H1 (cell line): Measurements from ENCODE around the gene LILRB2. TPM values are rescaled to one million over a fixed set of nuclear protein-coding genes. Genes with fewer than 3 reads are reported as not detected.
A peak's percentile ranks its signal among the peaks of the same experiment; 100 is the strongest.

Experiments
- CTCF ChIA-PET: fragments of 300-600 bp; sonication (Branson Sonifier 250); formaldehyde crosslinking; loops from one replicate; lab custom pipeline; 2021; ENCODE audit not compliant: partially characterized antibody; lab: Charles Lee
- POLR2A ChIA-PET: fragments of 300-600 bp; sonication (Branson Sonifier 250); formaldehyde crosslinking; loops from one replicate; lab custom pipeline; 2021; ENCODE audit warnings: inconsistent platforms; ENCODE audit not compliant: partially characterized antibody; lab: Charles Lee
- DNase-seq, 2 experiments: peaks; one replicate each; pipeline versions ENCODE4 v3.0.0 to v3.0.0-alpha.2; 2010 to 2022; ENCODE audit warnings: low spot score in 2 of 2, low read depth in 1 of 2, mixed read lengths in 1 of 2
- FAIRE-seq: peaks from 2 replicates; lab custom pipeline; 2011; peaks lifted over from hg19 to GRCh38; lab: Jason Lieb, UNC
- H2AFZ ChIP-seq: 2 replicates; pipeline ENCODE4 v1.8.1; 2012; ENCODE audit warnings: low read length, inconsistent platforms
- H2AK5ac ChIP-seq: 2 replicates; pipeline ENCODE4 v1.6.1; 2013; ENCODE audit warnings: low read depth, low read length
- H2BK120ac ChIP-seq: replicated peaks from 2 replicates; pipeline ENCODE3; 2013; ENCODE audit warnings: low read depth, low read length, inconsistent platforms
- H2BK12ac ChIP-seq: 2 replicates; pipeline ENCODE4 v1.6.1; 2013; ENCODE audit warnings: low read depth, low read length
- H2BK15ac ChIP-seq: 2 replicates; pipeline ENCODE4 v1.6.1; 2013; ENCODE audit warnings: low read length
- H2BK20ac ChIP-seq: 2 replicates; pipeline ENCODE4 v1.6.1; 2013; ENCODE audit warnings: low read length
- H2BK5ac ChIP-seq: 2 replicates; pipeline ENCODE4 v1.6.1; 2013; ENCODE audit warnings: low read depth, low read length
- H3K14ac ChIP-seq: 2 replicates; pipeline ENCODE4 v1.6.1; 2013; ENCODE audit warnings: inconsistent platforms; ENCODE audit not compliant: insufficient read length
- H3K18ac ChIP-seq: 2 replicates; pipeline ENCODE4 v1.6.1; 2013; ENCODE audit warnings: low read length; ENCODE audit errors: extremely low read depth
- H3K23ac ChIP-seq: 2 replicates; pipeline ENCODE4 v1.6.1; 2013; ENCODE audit warnings: inconsistent platforms; ENCODE audit not compliant: insufficient read length
- H3K23me2 ChIP-seq: 2 replicates; pipeline ENCODE4 v1.6.1; 2013; ENCODE audit warnings: low read depth, low read length
- H3K27ac ChIP-seq: 2 replicates; pipeline ENCODE4 v1.6.1; 2011; ENCODE audit warnings: low read depth, low read length, inconsistent platforms
- H3K27me3 ChIP-seq, 4 experiments: replicated peaks in 1 of 4; 1 replicate in 1 of 4; 2 replicates in 3 of 4; pipeline versions ENCODE4 v1.6.1 to v1.8.1; 2011 to 2013; ENCODE audit warnings: low read length in 3 of 4, mild to moderate bottlenecking in 3 of 4, inconsistent platforms in 2 of 4, mixed read lengths in 2 of 4, moderate library complexity in 1 of 4; ENCODE audit not compliant: control insufficient read depth in 3 of 4, insufficient read depth in 3 of 4; ENCODE audit errors: extremely low read depth in 1 of 4
- H3K36me3 ChIP-seq, 4 experiments: 2 replicates each; pipeline versions ENCODE4 v1.6.1 to v1.8.1; 2011 to 2013; ENCODE audit warnings: mild to moderate bottlenecking in 4 of 4, low read length in 3 of 4, moderate library complexity in 2 of 4, control low read depth in 1 of 4, inconsistent platforms in 1 of 4; ENCODE audit not compliant: insufficient read depth in 4 of 4, control insufficient read depth in 2 of 4
- H3K4ac ChIP-seq: replicated peaks from 2 replicates; pipeline ENCODE3; 2013; ENCODE audit warnings: low read length, low read depth, mixed read lengths, inconsistent platforms; ENCODE audit not compliant: insufficient read length
- H3K4me1 ChIP-seq, 4 experiments: replicated peaks in 1 of 4; 1 replicate in 1 of 4; 2 replicates in 3 of 4; pipeline versions ENCODE4 v1.6.1 to v1.8.1; 2011 to 2013; ENCODE audit warnings: low read length in 3 of 4, inconsistent platforms in 2 of 4, mixed read lengths in 1 of 4; ENCODE audit not compliant: insufficient read depth in 4 of 4, control insufficient read depth in 3 of 4
- H3K4me2 ChIP-seq, 2 experiments: 2 replicates each; pipeline versions ENCODE4 v1.6.1 to v1.8.1; 2011 to 2013; ENCODE audit warnings: low read depth in 2 of 2, low read length in 2 of 2, control low read depth in 1 of 2, inconsistent platforms in 1 of 2, mild to moderate bottlenecking in 1 of 2; ENCODE audit not compliant: insufficient read depth in 1 of 2
- H3K4me3 ChIP-seq, 4 experiments: fragments of 200-600, 300-600 bp in 1 of 4; sonication (generic), shearing (Covaris generic), sonication (Bioruptor Twin) in 1 of 4; 2 replicates each; pipeline versions ENCODE4 v1.5.1 to v1.8.1; 2011 to 2016; ENCODE audit warnings: low read length in 4 of 4, low read depth in 3 of 4, control low read depth in 2 of 4, inconsistent platforms in 2 of 4, mild to moderate bottlenecking in 2 of 4, mixed read lengths in 1 of 4, moderate library complexity in 1 of 4; ENCODE audit not compliant: insufficient read depth in 2 of 4; ENCODE audit errors: extremely low read depth in 1 of 4
- H3K56ac ChIP-seq: replicated peaks from 2 replicates; pipeline ENCODE3; 2013; ENCODE audit warnings: low read depth, mild to moderate bottlenecking, mixed read lengths, low read length, inconsistent platforms; ENCODE audit not compliant: insufficient read length
- H3K79me1 ChIP-seq: 2 replicates; pipeline ENCODE4 v1.6.1; 2013; ENCODE audit warnings: low read depth, low read length, control low read depth
- H3K79me2 ChIP-seq, 2 experiments: 2 replicates each; pipeline versions ENCODE4 v1.6.1 to v1.8.1; 2012 to 2013; ENCODE audit warnings: low read length in 2 of 2, mild to moderate bottlenecking in 2 of 2, inconsistent platforms in 1 of 2; ENCODE audit not compliant: insufficient read depth in 2 of 2, control insufficient read depth in 1 of 2
- H3K9ac ChIP-seq, 4 experiments: replicated peaks in 1 of 4; 1 replicate in 1 of 4; 2 replicates in 3 of 4; pipeline versions ENCODE4 v1.6.1 to v1.8.1; 2011 to 2013; ENCODE audit warnings: low read depth in 3 of 4, low read length in 3 of 4, control low read depth in 2 of 4, mild to moderate bottlenecking in 2 of 4, moderate library complexity in 2 of 4, inconsistent platforms in 1 of 4; ENCODE audit errors: extremely low read depth in 1 of 4
- H3K9me3 ChIP-seq, 2 experiments: 2 replicates each; pipeline versions ENCODE4 v1.6.1 to v1.8.1; 2012 to 2013; ENCODE audit warnings: mild to moderate bottlenecking in 2 of 2, moderate library complexity in 2 of 2, control low read depth in 1 of 2, inconsistent platforms in 1 of 2, low read depth in 1 of 2, low read length in 1 of 2, mixed read lengths in 1 of 2; ENCODE audit not compliant: insufficient read depth in 2 of 2
- H4K20me1 ChIP-seq, 2 experiments: replicated peaks in 1 of 2; 2 replicates each; pipeline versions ENCODE3 to v1.8.1; 2011 to 2013; ENCODE audit warnings: inconsistent platforms in 2 of 2, low read length in 2 of 2, mild to moderate bottlenecking in 1 of 2; ENCODE audit not compliant: insufficient read depth in 2 of 2, control insufficient read depth in 1 of 2
- H4K5ac ChIP-seq: 2 replicates; pipeline ENCODE4 v1.6.1; 2013; ENCODE audit warnings: low read length, low read depth, mixed read lengths, inconsistent platforms; ENCODE audit not compliant: insufficient read length
- H4K8ac ChIP-seq: 2 replicates; pipeline ENCODE4 v1.8.0; 2013; ENCODE audit warnings: mild to moderate bottlenecking, moderate library complexity, low read length, inconsistent platforms; ENCODE audit not compliant: insufficient read depth; ENCODE audit errors: extremely low read depth
- H4K91ac ChIP-seq: replicated peaks from 2 replicates; pipeline ENCODE3; 2013; ENCODE audit warnings: low read length, mixed read lengths, inconsistent platforms; ENCODE audit not compliant: insufficient read length
- CTCF ChIP-seq, 3 experiments: IDR thresholded peaks; 1 replicate in 2 of 3; 2 replicates in 1 of 3; pipeline versions ENCODE4 v1.5.1 to v1.6.1; 2011; ENCODE audit warnings: low read length in 3 of 3, mild to moderate bottlenecking in 3 of 3, inconsistent platforms in 2 of 3, low read depth in 1 of 3, moderate library complexity in 1 of 3; ENCODE audit not compliant: insufficient read depth in 1 of 3; ENCODE audit errors: control extremely low read depth in 1 of 3
- KDM5A ChIP-seq: fragments of 200-600 bp; IDR thresholded peaks from 2 replicates; pipeline ENCODE4 v1.7.1; 2012; ENCODE audit warnings: mild to moderate bottlenecking, low read length, inconsistent platforms, mixed read lengths
- RAD21 ChIP-seq, 2 experiments: IDR thresholded peaks in 1 of 2; conservative IDR thresholded peaks in 1 of 2; 2 replicates each; pipeline ENCODE4 v1.6.1; 2011; ENCODE audit warnings: low read depth in 2 of 2, low read length in 2 of 2, improper control_type of control experiment in 1 of 2, inconsistent platforms in 1 of 2, mild to moderate bottlenecking in 1 of 2, moderate library complexity in 1 of 2
- TAF7 ChIP-seq: optimal IDR thresholded peaks from 2 replicates; pipeline ENCODE3; 2011; ENCODE audit warnings: low read depth, mild to moderate bottlenecking, inconsistent platforms, low read length, moderate library complexity, borderline replicate concordance
- TBP ChIP-seq: IDR thresholded peaks from 2 replicates; pipeline ENCODE4 v1.6.1; 2011; ENCODE audit warnings: low read depth, low read length, improper control_type of control experiment
- WGBS, 2 experiments: shearing (Covaris generic) in 1 of 2; methylation state at CpG; one replicate each; pipeline versions ENCODE4 v1.1.6 to v1.1.7; 2013 to 2015; ENCODE audit warnings: low lambda C conversion rate in 2 of 2, mixed read lengths in 2 of 2, inconsistent platforms in 1 of 2, low coverage in 1 of 2, missing lambda C conversion rate in 1 of 2; ENCODE audit not compliant: insufficient replicate concordance in 2 of 2, insufficient coverage in 1 of 2, insufficient read length in 1 of 2; ENCODE audit errors: extremely low coverage in 1 of 2, missing lambda C conversion rate in 1 of 2; 5-methylcytosine and 5-hydroxymethylcytosine counted together
- polyA plus RNA-seq, 7 experiments: library from polyadenylated mRNA; depleted of rRNA in 3 of 7; stranded (reverse) in 5 of 7; unstranded in 2 of 7; fragments of >200 nt in 5 of 7; fragments of 200-250 nt in 2 of 7; gene quantifications; 1 replicate in 5 of 7; 2 replicates in 1 of 7; 4 replicates in 1 of 7; pipeline versions ENCODE4 v1.2.1 to v1.2.3, GENCODE V29; 2011 to 2013; ENCODE audit warnings: missing spikeins in 2 of 7, mixed read lengths in 2 of 7
- total RNA-seq: library from RNA; stranded (reverse); fragmentation: NEBNext Ultra II Directional; extraction: Animal tissue kit (Norgen Biotek cat#: 25700); gene quantifications from 2 replicates; pipeline ENCODE4 v1.2.1, GENCODE V29; 2021

Gene LILRB2
- total and polyA plus RNA-seq, 2 of the 8 experiments (the other 6 are each of a cell fraction or from before 2014, with no cell fraction given) = not detected

- Histone ChIP-seq H4K20me1 (no peaks in the 10 kb centered on the region), H2AFZ (no peak overlapping the region), H3K56ac (no peak overlapping the region), H3K14ac (no peak overlapping the region), H3K36me3 (no peaks in the 10 kb centered on the region), H3K27ac (no peak overlapping the region), H4K8ac (peak overlapping the region; percentile 73; the same call in 1 of the 2 replicates), H3K18ac (peak overlapping the region; percentile 75), H3K9me3 (peaks cover 7 to 10% of the 10 kb centered on the region in 2 experiments; a peak in 2 of 4 replicates), H2AK5ac (peak overlapping the region; percentile 79; the same call in 1 of the 2 replicates), H3K4ac (peak overlapping the region; percentile 54), H3K4me1 (peaks cover 0 to 7% (median 5%) of the 10 kb centered on the region in 4 experiments; a peak in 6 of 7 replicates), H3K79me2 (no peaks in the 10 kb centered on the region), H3K23me2 (peaks cover 2% of the 10 kb centered on the region), H3K79me1 (no peaks in the 10 kb centered on the region), H2BK15ac (peak overlapping the region; percentile 14; the same call in 1 of the 2 replicates), H2BK120ac (peak overlapping the region; percentile 75), H3K27me3 (peaks cover 0 to 2% (median 0%) of the 10 kb centered on the region in 4 experiments; a peak in 1 of 7 replicates), H3K4me2 (peak overlapping the region in 1 of 2 experiments; percentile 9; a peak in 2 of 4 replicates), H4K91ac (peak overlapping the region; percentile 88), H2BK20ac (peak overlapping the region; percentile 90), H4K5ac (no peak overlapping the region), H3K4me3 (no peak overlapping the region), H2BK12ac (peak overlapping the region; percentile 52; the same call in 1 of the 2 replicates), H3K23ac (no peak overlapping the region), H3K9ac (no peak overlapping the region), H2BK5ac (peak overlapping the region; percentile 81; the same call in 1 of the 2 replicates)
- POLR2A ChIA-PET = interaction anchor here (1.1 kb wide), 1 partner anchor 72 kb away, joined by 3 read pairs; no protein-coding TSS in a partner anchor
- DNase-seq (peak in 1 of 2 experiments; percentile 65), FAIRE-seq (peak; percentile 97)
- CTCF ChIA-PET = interaction anchor here (0.7 to 5.3 kb wide), 20 partner anchors 7 to 133 kb away, joined by 3 to 56 read pairs (median 4); partner anchors contain the start of gene LILRB5
- 6% methylated on average over 4 of the region's 4 CpGs; no CpG with 5 or more reads in 1 of the 2 experiments for WGBS, 2 experiments
- peak; percentile 58 for TF ChIP-seq RAD21 (IDR thresholded peaks at IDR 0.05 in 1 of 2, conservative IDR thresholded peaks at IDR 0.05 in 1 of 2; ENCODE audit: low read depth in 2 of 2, low read length in 2 of 2)
- peak in 2 of 3 experiments; percentile 74 to 87; a peak in 3 of 4 replicates for TF ChIP-seq CTCF (IDR thresholded peaks at IDR 0.05; ENCODE audit: control extremely low read depth in 1 of 3, insufficient read depth in 1 of 3, low read depth in 1 of 3, low read length in 3 of 3)
- TF ChIP-seq KDM5A = no peak
- 0 out of 2 replicates have a peak, but pooled peaks have one; percentile 4 for TF ChIP-seq TBP
- peak; percentile 31 for TF ChIP-seq TAF7
These were observed 44.3 kb upstream of the LILRB2 start for GRCh38 chr19:54325194-54325621.
